Smooth muscle cell of the coronary artery (primary cell): ENCODE measurements around the gene TP53TG3C. TPM values are rescaled to one million over a fixed set of nuclear protein-coding genes. Genes with fewer than 3 reads are reported as not detected.

Source experiments
- total RNA-seq: library from RNA; depleted of rRNA; stranded (reverse); fragments of >200 nt; gene quantifications from 2 replicates; pipeline ENCODE4 v1.2.3, GENCODE V29; 2014; ENCODE audit warnings: low replicate concordance

TP53TG3C gene, protein sequence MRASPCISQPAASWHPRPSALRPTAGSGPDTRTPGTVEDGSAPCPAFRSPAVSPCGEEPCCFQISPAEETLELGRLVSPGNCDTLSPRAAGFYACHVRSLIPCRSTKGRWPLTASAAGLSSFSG
- total RNA-seq = not detected in 2 replicates

DNA sequence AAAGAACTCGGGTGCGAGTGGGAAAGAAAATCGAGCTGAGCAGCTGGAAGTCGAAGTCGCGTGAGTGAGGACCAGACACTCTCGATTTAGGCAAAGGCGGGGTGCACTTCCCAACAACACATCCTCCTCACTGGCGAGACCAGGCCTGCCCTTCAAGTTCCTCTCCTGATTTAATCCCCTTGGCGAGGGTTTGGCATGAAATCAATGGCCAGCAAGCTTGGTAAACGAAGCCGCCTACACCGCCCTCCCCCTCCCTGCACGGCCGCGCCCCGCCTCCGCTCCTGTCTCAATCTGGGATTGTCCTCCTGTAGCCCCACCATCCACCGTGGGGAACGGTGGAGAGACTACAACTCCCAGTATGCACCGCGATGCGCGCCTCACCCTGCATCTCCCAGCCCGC, at the start of gene TP53TG3C:
TP53TG3C (plus strand) TSS at position 301 of the 400 bp plus-strand sequence; CDS start at position 369, 68 bp downstream.

Other genes with a start within 250 kb of the TP53TG3C start
- not detected in 2 replicates for gene TP53TG3E, start 110.1 kb downstream of the TP53TG3C start, total RNA-seq
- 0.08 TPM in 1 of 2 replicates, not detected in the other for gene TP53TG3B, start 166.6 kb downstream of the TP53TG3C start, total RNA-seq